Trophoblast cell (in vitro differentiated cells and primary cell): Measurements from ENCODE around the gene USP35.
A peak's percentile ranks its signal among the peaks of the same experiment; 100 is the strongest.

ENCODE experiments used
- DNase-seq, 2 donors: peaks; one replicate each; pipeline ENCODE4 v3.0.0-alpha.2; 2016
- H2AFZ ChIP-seq: 2 replicates; pipeline ENCODE4 v1.6.1; 2013; ENCODE audit warnings: low read length, moderate library complexity, mild to moderate bottlenecking; ENCODE audit not compliant: insufficient read depth, poor library complexity
- H2AK5ac ChIP-seq: 2 replicates; pipeline ENCODE4 v1.6.1; 2013; ENCODE audit warnings: mild to moderate bottlenecking, low read length
- H2BK120ac ChIP-seq: 2 replicates; pipeline ENCODE4 v1.6.1; 2013; ENCODE audit warnings: low read length, mild to moderate bottlenecking, moderate library complexity; ENCODE audit not compliant: insufficient read depth, poor library complexity
- H2BK12ac ChIP-seq: 2 replicates; pipeline ENCODE4 v1.6.1; 2013; ENCODE audit warnings: mild to moderate bottlenecking, low read length, moderate library complexity
- H2BK5ac ChIP-seq: 2 replicates; pipeline ENCODE4 v1.6.1; 2013; ENCODE audit warnings: low read length, low read depth, moderate library complexity, mild to moderate bottlenecking; ENCODE audit not compliant: poor library complexity
- H3K14ac ChIP-seq: 2 replicates; pipeline ENCODE4 v1.6.1; 2013; ENCODE audit warnings: mild to moderate bottlenecking, low read length
- H3K18ac ChIP-seq: 2 replicates; pipeline ENCODE4 v1.6.1; 2013; ENCODE audit warnings: mild to moderate bottlenecking, low read length
- H3K23ac ChIP-seq: 2 replicates; pipeline ENCODE4 v1.6.1; 2013; ENCODE audit warnings: low read length
- H3K27ac ChIP-seq: 2 replicates; pipeline ENCODE4 v1.5.1; 2013; ENCODE audit warnings: low read depth, mild to moderate bottlenecking, inconsistent platforms, low read length, moderate library complexity
- H3K27me3 ChIP-seq: 2 replicates; pipeline ENCODE4 v1.6.1; 2013; ENCODE audit warnings: inconsistent platforms, mild to moderate bottlenecking, low read length, moderate library complexity; ENCODE audit not compliant: insufficient read depth
- H3K36me3 ChIP-seq, 2 experiments: 1 replicate in 1 of 2; 2 replicates in 1 of 2; pipeline ENCODE4 v1.6.1; 2013; ENCODE audit warnings: low read length in 2 of 2, mild to moderate bottlenecking in 2 of 2, moderate library complexity in 1 of 2; ENCODE audit not compliant: insufficient read depth in 2 of 2, control insufficient read depth in 1 of 2
- H3K4ac ChIP-seq: 2 replicates; pipeline ENCODE4 v1.6.1; 2013; ENCODE audit warnings: low read depth, mild to moderate bottlenecking, low read length, moderate library complexity
- H3K4me1 ChIP-seq, 2 experiments: 1 replicate in 1 of 2; 2 replicates in 1 of 2; pipeline ENCODE4 v1.6.1; 2013; ENCODE audit warnings: low read length in 2 of 2, mild to moderate bottlenecking in 2 of 2, moderate library complexity in 1 of 2; ENCODE audit not compliant: insufficient read depth in 2 of 2, control insufficient read depth in 1 of 2
- H3K4me2 ChIP-seq: 2 replicates; pipeline ENCODE4 v1.6.1; 2013; ENCODE audit warnings: inconsistent platforms, mild to moderate bottlenecking, low read length, moderate library complexity
- H3K4me3 ChIP-seq: 2 replicates; pipeline ENCODE4 v1.5.1; 2013; ENCODE audit warnings: mild to moderate bottlenecking, low read depth, low read length, inconsistent platforms
- H3K79me1 ChIP-seq: one replicate; pipeline ENCODE4 v1.6.1; 2013; ENCODE audit warnings: low read length
- H3K79me2 ChIP-seq: 2 replicates; pipeline ENCODE4 v1.6.1; 2013; ENCODE audit warnings: low read length, mild to moderate bottlenecking; ENCODE audit not compliant: control insufficient read depth, insufficient read depth, poor library complexity
- H3K9ac ChIP-seq: 2 replicates; pipeline ENCODE4 v1.6.1; 2013; ENCODE audit warnings: mild to moderate bottlenecking, low read length
- H3K9me3 ChIP-seq: 2 replicates; pipeline ENCODE4 v1.6.1; 2013; ENCODE audit warnings: low read depth, mild to moderate bottlenecking, control low read depth, inconsistent platforms, low read length; ENCODE audit not compliant: insufficient read depth
- H4K12ac ChIP-seq: 2 replicates; pipeline ENCODE4 v1.6.1; 2013; ENCODE audit warnings: low read depth, mild to moderate bottlenecking, low read length, moderate library complexity
- H4K8ac ChIP-seq: 2 replicates; pipeline ENCODE4 v1.6.1; 2013; ENCODE audit warnings: low read depth, mild to moderate bottlenecking, low read length, moderate library complexity
- H4K91ac ChIP-seq: one replicate; pipeline ENCODE4 v1.6.1; 2013; ENCODE audit warnings: low read depth, mild to moderate bottlenecking, low read length, moderate library complexity
- WGBS: extraction: QIAGEN DNeasy Blood & Tissue Kit; methylation state at CpG from one replicate; pipeline ENCODE4 v1.1.7; 2013; ENCODE audit warnings: missing lambda C conversion rate; ENCODE audit not compliant: insufficient read length, insufficient coverage; ENCODE audit errors: extremely low coverage; 5-methylcytosine and 5-hydroxymethylcytosine counted together

The USP35 gene

GRCh38 chr11:78194490-78194889 lies 5.8 kb downstream of the USP35 start:
- H3K18ac ChIP-seq = no peak overlapping the region
- H3K4me2 ChIP-seq = no peak overlapping the region
- no peak overlapping the region for H2BK5ac ChIP-seq
- H4K12ac ChIP-seq = no peak overlapping the region
- H3K79me1 ChIP-seq = peaks cover under 1% of the 10 kb centered on the region
- H3K79me2 ChIP-seq = peaks cover 8% of the 10 kb centered on the region
- no peak overlapping the region for H3K9ac ChIP-seq
- H3K4me1 ChIP-seq = peaks cover 24 to 31% of the 10 kb centered on the region in 2 experiments
- no peak overlapping the region for H2AFZ ChIP-seq
- H2AK5ac ChIP-seq = no peak overlapping the region
- H3K9me3 ChIP-seq = peaks cover 2% of the 10 kb centered on the region
- H2BK120ac ChIP-seq = no peak overlapping the region
- H3K27ac ChIP-seq = no peak overlapping the region
- no peak overlapping the region for H4K91ac ChIP-seq
- H3K23ac ChIP-seq = no peak overlapping the region
- H3K4me3 ChIP-seq = no peak overlapping the region
- H2BK12ac ChIP-seq = no peak overlapping the region
- no peak for DNase-seq
- H3K36me3 ChIP-seq = peaks cover 44 to 47% of the 10 kb centered on the region in 2 experiments
- H3K4ac ChIP-seq = peak overlapping the region; percentile 29
- no peak overlapping the region for H3K14ac ChIP-seq
- WGBS = no CpG with 5 or more reads among the region's 3 CpGs
- no peak overlapping the region for H4K8ac ChIP-seq
- no peaks in the 10 kb centered on the region for H3K27me3 ChIP-seq

DNA sequence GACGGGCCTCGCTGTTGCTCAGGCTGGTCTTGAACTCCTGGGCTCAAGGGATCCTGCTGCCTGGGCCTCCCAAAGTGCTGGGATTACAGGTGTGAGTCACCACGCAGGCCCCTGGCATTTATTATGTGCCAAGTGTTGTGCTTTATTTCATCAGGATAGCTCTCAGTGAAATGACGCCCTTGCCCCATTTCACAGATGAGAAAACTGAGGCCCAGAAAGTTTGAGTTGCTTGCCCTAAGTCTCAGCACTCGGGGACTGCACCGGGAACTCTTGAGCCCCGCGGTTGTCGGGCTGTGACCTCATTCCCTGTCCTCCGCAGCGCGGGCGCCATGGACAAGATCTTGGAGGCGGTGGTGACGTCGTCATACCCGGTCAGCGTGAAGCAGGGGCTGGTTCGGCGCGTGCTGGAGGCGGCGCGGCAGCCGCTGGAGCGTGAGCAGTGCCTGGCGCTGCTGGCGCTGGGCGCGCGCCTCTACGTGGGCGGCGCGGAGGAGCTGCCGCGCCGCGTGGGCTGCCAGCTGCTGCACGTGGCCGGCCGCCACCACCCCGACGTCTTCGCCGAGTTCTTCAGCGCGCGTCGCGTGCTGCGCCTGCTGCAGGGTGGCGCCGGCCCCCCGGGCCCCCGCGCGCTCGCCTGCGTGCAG lies 7.3 kb downstream of the USP35 start:
- Histone ChIP-seq H3K27ac (no peak overlapping the region), H3K27me3 (no peaks in the 10 kb centered on the region), H2AFZ (no peak overlapping the region), H3K79me2 (peaks cover 4% of the 10 kb centered on the region), H3K9me3 (peaks cover 2% of the 10 kb centered on the region), H2BK120ac (no peak overlapping the region), H3K4me1 (peaks cover 12 to 17% of the 10 kb centered on the region in 2 experiments), H3K79me1 (no peaks in the 10 kb centered on the region), H4K91ac (no peak overlapping the region), H3K14ac (no peak overlapping the region), H3K36me3 (peaks cover 58 to 62% of the 10 kb centered on the region in 2 experiments), H4K8ac (no peak overlapping the region), H2BK5ac (no peak overlapping the region), H3K23ac (no peak overlapping the region), H3K18ac (no peak overlapping the region), H3K4ac (no peak overlapping the region), H4K12ac (no peak overlapping the region), H3K9ac (no peak overlapping the region), H3K4me2 (no peak overlapping the region), H2BK12ac (no peak overlapping the region), H3K4me3 (no peak overlapping the region), H2AK5ac (no peak overlapping the region)
- WGBS = no CpG with 5 or more reads among the region's 60 CpGs
- DNase-seq = no peak

DNA sequence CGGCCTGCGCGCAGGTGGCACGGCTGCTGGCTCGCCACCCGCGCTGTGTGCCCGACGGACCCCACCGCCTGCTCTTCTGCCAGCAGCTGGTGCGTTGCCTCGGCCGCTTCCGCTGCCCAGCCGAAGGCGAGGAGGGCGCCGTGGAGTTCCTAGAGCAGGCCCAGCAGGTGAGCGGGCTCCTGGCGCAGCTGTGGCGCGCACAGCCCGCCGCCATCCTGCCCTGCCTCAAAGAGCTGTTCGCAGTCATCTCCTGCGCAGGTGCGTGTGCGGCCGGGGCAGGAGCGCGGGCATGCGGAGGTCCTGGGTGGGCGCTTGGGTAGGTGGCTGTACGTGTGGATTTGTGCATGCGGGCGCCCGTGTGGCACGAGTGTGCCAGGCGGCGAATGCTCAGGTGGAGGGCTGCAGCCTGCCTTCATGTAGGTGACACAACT lies 8.0 kb downstream of the USP35 start:
- Histone ChIP-seq H3K18ac (no peak overlapping the region), H3K36me3 (peaks cover 62 to 64% of the 10 kb centered on the region in 2 experiments), H2BK5ac (no peak overlapping the region), H3K4me2 (no peak overlapping the region), H3K27ac (no peak overlapping the region), H3K9ac (no peak overlapping the region), H3K27me3 (no peaks in the 10 kb centered on the region), H3K4ac (no peak overlapping the region), H4K8ac (no peak overlapping the region), H2AK5ac (no peak overlapping the region), H2AFZ (no peak overlapping the region), H4K12ac (no peak overlapping the region), H3K79me2 (no peaks in the 10 kb centered on the region), H3K79me1 (no peaks in the 10 kb centered on the region), H3K9me3 (peaks cover 2% of the 10 kb centered on the region), H3K4me1 (peaks cover 7 to 12% of the 10 kb centered on the region in 2 experiments), H2BK12ac (no peak overlapping the region), H3K23ac (no peak overlapping the region), H3K14ac (no peak overlapping the region), H4K91ac (no peak overlapping the region), H3K4me3 (no peak overlapping the region), H2BK120ac (no peak overlapping the region)
- no peak for DNase-seq
- WGBS = no CpG with 5 or more reads among the region's 40 CpGs

DNA sequence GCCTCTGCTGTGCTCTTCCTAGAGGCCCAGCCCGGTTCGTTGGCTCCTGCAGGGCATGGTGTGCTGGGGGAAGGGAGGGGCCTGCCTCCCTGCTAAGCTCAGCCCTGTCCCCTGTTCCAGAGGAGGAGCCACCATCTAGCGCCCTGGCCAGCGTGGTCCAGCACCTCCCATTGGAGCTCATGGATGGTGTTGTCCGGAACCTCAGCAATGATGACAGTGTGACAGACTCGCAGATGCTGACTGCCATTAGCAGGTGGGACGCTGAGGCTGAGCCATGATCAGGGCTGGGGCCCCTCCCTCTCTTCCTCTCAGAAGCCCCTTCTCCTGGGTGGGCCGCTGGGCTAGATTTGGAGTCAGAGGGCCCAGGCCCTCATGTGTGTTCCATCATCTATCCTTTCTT lies 9.1 kb downstream of the USP35 start:
- no peak for DNase-seq
- no peak overlapping the region for H2AFZ ChIP-seq
- H3K4me1 ChIP-seq = peaks cover 7 to 12% of the 10 kb centered on the region in 2 experiments
- H3K9me3 ChIP-seq = peaks cover 2% of the 10 kb centered on the region
- H3K4ac ChIP-seq = no peak overlapping the region
- peak overlapping the region; percentile 1 for H3K18ac ChIP-seq
- peaks cover 60 to 62% of the 10 kb centered on the region in 2 experiments for H3K36me3 ChIP-seq
- no CpG with 5 or more reads among the region's 8 CpGs for WGBS
- H3K23ac ChIP-seq = no peak overlapping the region
- no peak overlapping the region for H3K4me3 ChIP-seq
- H3K4me2 ChIP-seq = no peak overlapping the region
- H3K27me3 ChIP-seq = no peaks in the 10 kb centered on the region
- H4K8ac ChIP-seq = no peak overlapping the region
- H2BK12ac ChIP-seq = no peak overlapping the region
- no peaks in the 10 kb centered on the region for H3K79me2 ChIP-seq
- H3K27ac ChIP-seq = no peak overlapping the region
- H3K14ac ChIP-seq = no peak overlapping the region
- H2BK5ac ChIP-seq = no peak overlapping the region
- no peak overlapping the region for H3K9ac ChIP-seq
- no peak overlapping the region for H4K91ac ChIP-seq
- H3K79me1 ChIP-seq = no peaks in the 10 kb centered on the region
- no peak overlapping the region for H4K12ac ChIP-seq
- no peak overlapping the region for H2AK5ac ChIP-seq
- H2BK120ac ChIP-seq = no peak overlapping the region
